ENCODE results near the gene HERC4.
"Not testable (repeated sequence)": the region's sequence is repeated elsewhere in the genome, so short reads cannot be mapped to it uniquely, and the experiment has no call there.

HERC4 gene

GRCh38 chr10:67878133-67878532 lies 196.9 kb downstream of the HERC4 start:
- DNase-seq (ENCODE audit: low spot score) = no peak

GRCh38 chr10:67877421-67877820 lies 197.7 kb downstream of the HERC4 start:
- not testable (repeated sequence) for DNase-seq (ENCODE audit: low spot score)

- DNase-seq (ENCODE audit: low spot score) = no peak
Observed at GRCh38 chr10:67875340-67876238, 199.5 kb downstream of the HERC4 start.

Data from ecto neural progenitor cell (in vitro differentiated cells).